Gastroesophageal sphincter (tissue), 4 donors: ENCODE results near the gene AOX1. TPM values are rescaled to one million over a fixed set of nuclear protein-coding genes. Genes with fewer than 3 reads are reported as not detected.
"Not testable (repeated sequence)": the region's sequence is repeated elsewhere in the genome, so short reads cannot be mapped to it uniquely, and the experiment has no call there.

Experiments
- ATAC-seq: fragments of 150-250 bp; one replicate; pipeline ENCODE4 v1.9.1; 2016; ENCODE audit warnings: mild to moderate bottlenecking, moderate library complexity
- H3K27ac ChIP-seq, 4 donors: fragments of 200-600 bp; sonication (generic) in 3 of 4; 1 replicate in 3 of 4; 2 replicates in 1 of 4; pipeline ENCODE4 v1.5.1; 2016 to 2019
- H3K27me3 ChIP-seq: fragments of 200-600 bp; sonication (generic); one replicate; pipeline ENCODE4 v1.5.1; 2019
- H3K36me3 ChIP-seq, 2 donors: fragments of 200-600 bp; sonication (generic); one replicate each; pipeline ENCODE4 v1.5.1; 2019; ENCODE audit warnings: control low read depth in 1 of 2
- H3K4me1 ChIP-seq, 3 donors: fragments of 200-600 bp; sonication (generic); 1 replicate in 2 of 3; 2 replicates in 1 of 3; pipeline ENCODE4 v1.5.1; 2016 to 2019; ENCODE audit warnings: control low read depth in 2 of 3
- H3K4me3 ChIP-seq, 2 donors: fragments of 200-600 bp; sonication (generic); one replicate each; pipeline ENCODE4 v1.5.1; 2019; ENCODE audit warnings: mild to moderate bottlenecking in 1 of 2, moderate library complexity in 1 of 2
- H3K9me3 ChIP-seq, 3 donors: fragments of 200-600 bp; sonication (generic); one replicate each; pipeline ENCODE4 v1.5.1; 2017 to 2019; ENCODE audit warnings: control low read depth in 2 of 3
- CTCF ChIP-seq, 4 experiments: fragments of 200-600 bp in 2 of 4; fragments of 450-650 bp in 2 of 4; sonication (generic) in 1 of 4; IDR thresholded peaks; one replicate each; pipeline ENCODE4 v1.5.1; 2017 to 2019; ENCODE audit warnings: antibody characterized with exemption in 4 of 4, mild to moderate bottlenecking in 2 of 4, moderate library complexity in 2 of 4
- EP300 ChIP-seq: sonication (generic); formaldehyde crosslinking; IDR thresholded peaks from one replicate; pipeline ENCODE4 v1.6.1; 2017; ENCODE audit warnings: antibody characterized with exemption, mild to moderate bottlenecking
- POLR2A ChIP-seq, 2 donors: fragments of 450-650 bp; IDR thresholded peaks; one replicate each; pipeline ENCODE4 v1.6.1; 2017; ENCODE audit warnings: antibody characterized with exemption in 2 of 2, mild to moderate bottlenecking in 2 of 2, moderate library complexity in 1 of 2
- POLR2AphosphoS5 ChIP-seq: sonication (generic); formaldehyde crosslinking; IDR thresholded peaks from one replicate; pipeline ENCODE4 v1.6.1; 2017; ENCODE audit warnings: antibody characterized with exemption
- WGBS, 2 donors: methylation state at CpG; one replicate each; pipeline ENCODE4 v1.1.5; 2018; ENCODE audit warnings: low coverage in 1 of 2; 5-methylcytosine and 5-hydroxymethylcytosine counted together
- total RNA-seq, 4 donors: library from RNA; depleted of rRNA; stranded (reverse); fragments of >200 nt; gene quantifications; one replicate each; pipeline ENCODE4 v1.1.0, GENCODE V29; 2016

Gene AOX1
- total RNA-seq, 4 donors from 2014 or later = 36.7 to 125 (median 85.6) TPM

DNA sequence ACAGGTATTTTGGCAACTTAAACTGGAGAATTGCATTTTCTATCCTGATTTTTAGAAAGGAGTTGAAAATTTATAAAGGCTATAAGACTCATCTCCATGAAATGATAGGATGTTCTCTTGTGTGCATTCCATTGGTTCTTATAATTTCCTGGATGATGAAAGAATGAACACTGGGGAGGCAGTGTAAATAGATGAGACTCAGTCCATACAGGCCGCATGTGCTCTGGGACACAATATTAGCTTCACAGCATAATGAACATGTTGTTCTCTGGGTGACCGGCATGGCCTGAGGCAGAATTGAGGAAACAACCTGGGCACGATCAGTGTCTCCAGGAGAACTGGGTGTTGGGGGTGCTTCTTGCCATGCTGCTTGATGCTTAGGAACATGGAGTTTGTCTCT is 38.8 kb downstream of the AOX1 start:
- H3K9me3 ChIP-seq = no peaks in the 10 kb centered on the region
- H3K27ac ChIP-seq = no peak overlapping the region
- ATAC-seq = no peak
- WGBS, 2 donors = 85 to 95% methylated on average over 2 to 3 of the region's 3 CpGs
- H3K27me3 ChIP-seq = no peaks in the 10 kb centered on the region
- peaks cover 0 to 56% of the 10 kb centered on the region in 2 donors for H3K36me3 ChIP-seq
- H3K4me3 ChIP-seq = no peak overlapping the region
- TF ChIP-seq POLR2A (IDR thresholded peaks at IDR 0.05) = no peak
- no peak for TF ChIP-seq CTCF (IDR thresholded peaks at IDR 0.05)
- TF ChIP-seq POLR2AphosphoS5 = no peak
- no peak for TF ChIP-seq EP300
- no peaks in the 10 kb centered on the region for H3K4me1 ChIP-seq

DNA sequence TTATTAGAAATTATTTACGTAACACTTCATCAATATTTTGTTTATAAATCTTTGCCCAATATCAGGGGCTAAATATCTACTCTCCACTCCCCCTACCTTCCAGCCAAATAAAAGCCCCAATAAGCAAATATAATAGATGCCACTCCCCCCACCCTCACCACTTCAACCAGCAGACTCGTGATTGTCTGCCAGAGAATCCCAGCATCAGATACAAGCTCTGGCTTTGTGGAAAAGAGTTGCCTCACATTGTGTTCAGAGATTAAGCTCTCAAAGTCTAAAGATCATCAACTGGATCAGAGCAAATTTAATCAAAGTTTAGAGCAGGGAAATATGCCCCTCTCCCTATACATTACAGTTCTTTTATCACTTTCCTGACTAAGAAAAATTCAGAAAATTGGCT is 39.5 kb downstream of the AOX1 start:
- Histone ChIP-seq H3K4me1 (no peaks in the 10 kb centered on the region), H3K9me3 (no peaks in the 10 kb centered on the region), H3K27ac (no peak overlapping the region), H3K4me3 (no peak overlapping the region), H3K36me3 (peaks cover 0 to 56% of the 10 kb centered on the region in 2 donors), H3K27me3 (no peaks in the 10 kb centered on the region)
- 60 to 70% methylated on average over 2 of the region's 2 CpGs for whole genome bisulfite sequencing, 2 donors
- TF ChIP-seq CTCF (IDR thresholded peaks at IDR 0.05) = no peak
- no peak for TF ChIP-seq EP300
- no peak for ATAC-seq

- Histone ChIP-seq H3K36me3 (peaks cover 0 to 56% of the 10 kb centered on the region in 2 donors), H3K4me1 (no peaks in the 10 kb centered on the region), H3K4me3 (no peak overlapping the region), H3K27me3 (no peaks in the 10 kb centered on the region), H3K9me3 (no peaks in the 10 kb centered on the region), H3K27ac (no peak overlapping the region)
- 39 to 40% methylated on average over 2 of the region's 2 CpGs for WGBS, 2 donors
- ATAC-seq = no peak
- TF ChIP-seq EP300 (no peak), CTCF (IDR thresholded peaks at IDR 0.05) (no peak), POLR2A (IDR thresholded peaks at IDR 0.05) (no peak), POLR2AphosphoS5 (no peak)
Observed at GRCh38 chr2:200625958-200626363, 40.1 kb downstream of the AOX1 start.

DNA sequence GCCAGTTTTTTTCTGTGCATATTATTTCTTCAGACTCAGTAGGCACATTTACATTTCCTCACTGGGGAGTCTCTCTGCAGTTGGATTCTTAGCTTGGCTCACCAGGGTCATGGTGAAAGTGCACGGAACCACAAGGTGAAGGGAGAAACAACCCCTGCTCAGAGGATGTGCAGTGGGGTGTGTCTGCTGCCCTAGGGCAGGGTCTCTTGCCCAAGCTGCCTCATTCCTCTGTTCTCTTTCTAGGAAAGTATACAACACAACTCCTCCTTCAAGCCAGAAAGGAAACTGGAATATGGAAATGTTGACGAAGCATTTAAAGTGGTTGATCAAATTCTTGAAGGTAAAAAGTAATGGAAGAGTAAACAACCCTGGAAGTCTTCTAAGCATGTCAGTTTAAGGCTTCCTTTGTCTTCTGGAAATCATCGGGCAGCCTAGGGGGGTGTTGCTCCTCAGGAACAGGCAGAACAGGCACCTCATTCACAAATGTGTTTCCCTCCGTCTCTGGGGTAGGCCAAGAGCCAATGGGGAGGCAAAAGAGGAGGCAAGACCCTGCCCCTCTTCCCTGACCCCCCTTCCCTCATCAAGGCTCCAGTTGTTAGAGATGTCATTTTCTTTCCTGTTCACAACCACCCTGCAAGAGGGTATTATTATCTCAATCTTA is 41.4 kb downstream of the AOX1 start:
- Histone ChIP-seq H3K27me3 (no peaks in the 10 kb centered on the region), H3K9me3 (no peaks in the 10 kb centered on the region), H3K4me1 (no peaks in the 10 kb centered on the region), H3K27ac (no peak overlapping the region), H3K36me3 (peaks cover 0 to 49% of the 10 kb centered on the region in 2 donors), H3K4me3 (no peak overlapping the region)
- TF ChIP-seq POLR2A (IDR thresholded peaks at IDR 0.05) (no peak), POLR2AphosphoS5 (no peak), EP300 (no peak), CTCF (IDR thresholded peaks at IDR 0.05) (no peak)
- ATAC-seq = no peak
- 57 to 100% methylated on average over 1 to 4 of the region's 4 CpGs for WGBS, 2 donors

DNA sequence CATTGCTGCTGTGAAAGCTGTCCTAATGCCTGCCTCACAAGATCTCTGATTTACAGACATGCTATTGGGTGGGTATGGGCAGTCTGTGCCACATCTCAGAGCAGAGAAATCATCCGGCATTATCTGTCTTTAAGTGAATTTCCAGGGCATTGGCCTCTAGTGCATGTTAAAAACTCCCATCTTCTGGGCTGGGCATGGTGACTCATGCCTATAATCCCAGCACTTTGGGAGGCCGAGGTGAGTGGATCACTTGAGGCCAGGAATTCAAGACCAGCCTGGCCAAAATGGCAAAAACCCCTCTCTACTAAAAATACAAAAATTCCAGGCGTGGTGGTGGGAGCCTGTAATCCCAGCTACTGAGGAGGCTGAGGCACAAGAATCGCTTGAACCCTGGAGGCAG is 42.6 kb downstream of the AOX1 start:
- not testable (repeated sequence) for ATAC-seq, H3K4me3 ChIP-seq, H3K4me1 ChIP-seq, H3K27ac ChIP-seq, H3K27me3 ChIP-seq
- WGBS, 2 donors = 81 to 83% methylated on average over 1 to 3 of the region's 4 CpGs
- peaks cover 0 to 10% (median 0%) of the 10 kb centered on the region in 3 donors for H3K9me3 ChIP-seq
- H3K36me3 ChIP-seq = peaks cover 0 to 40% of the 10 kb centered on the region in 2 donors
